GM12873 (cell line): ENCODE data around the gene NKX1-2.

Source experiments
- CTCF ChIP-seq: IDR thresholded peaks from 2 replicates; pipeline ENCODE4 v1.5.1; 2012; ENCODE audit warnings: low read depth, mild to moderate bottlenecking, moderate library complexity, low read length, control low read depth; ENCODE audit not compliant: insufficient read depth; ENCODE audit errors: missing control alignments

Gene NKX1-2

GRCh38 chr10:124450012-124450782, at the start of gene NKX1-2:
Gene NKX1-2, minus strand, starts transcription at chr10:124450035. Its CDS starts 92 bp downstream, at chr10:124449943.
- no peak for TF ChIP-seq CTCF

- TF ChIP-seq CTCF: no peak
Measured at GRCh38 chr10:124498056-124498455, 48.2 kb upstream of the NKX1-2 start.

GRCh38 chr10:124497196-124497881, 47.5 kb upstream of the NKX1-2 start:
- no peak for TF ChIP-seq CTCF

GRCh38 chr10:124496620-124497019, 46.8 kb upstream of the NKX1-2 start:
- no peak for TF ChIP-seq CTCF

GRCh38 chr10:124496150-124496549, 46.3 kb upstream of the NKX1-2 start:
- TF ChIP-seq CTCF: no peak

- no peak for TF ChIP-seq CTCF
Measured at GRCh38 chr10:124495725-124496124, 45.9 kb upstream of the NKX1-2 start.

- no peak for TF ChIP-seq CTCF
Measured at GRCh38 chr10:124495162-124495561, 45.3 kb upstream of the NKX1-2 start.
